HG03135 (cell line): ENCODE results near the gene SMAD5.
A peak's percentile ranks its signal among the peaks of the same experiment; 100 is the strongest.

Experiments
- ATAC-seq: cut with Tn5 transposase; IDR thresholded peaks from one replicate; pipeline ENCODE4 v1.9.1; 2021; ENCODE audit warnings: mild to moderate bottlenecking, moderate library complexity; ENCODE audit not compliant: unreplicated experiment

Gene SMAD5

GRCh38 chr5:136153581-136154236, 21.1 kb downstream of the SMAD5 start:
- no peak for ATAC-seq

DNA sequence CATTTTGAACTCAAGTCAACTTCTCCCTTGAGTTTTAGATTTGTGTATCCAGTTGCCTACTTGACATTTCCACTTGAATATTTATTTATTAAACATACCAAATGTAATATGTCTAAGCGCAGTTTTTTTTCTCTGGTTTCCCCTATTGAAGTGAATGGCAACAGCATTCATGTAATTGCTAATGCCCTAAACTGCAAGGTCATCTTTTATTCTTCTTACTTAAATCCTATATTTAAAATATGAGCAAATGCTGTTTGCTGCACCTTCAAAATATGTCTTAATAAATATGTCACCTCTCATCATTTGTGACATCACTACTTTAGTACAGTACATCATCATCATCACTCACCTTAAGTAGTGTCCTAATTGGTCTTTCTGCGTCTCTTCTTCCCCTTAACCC, 22.4 kb downstream of the SMAD5 start:
- ATAC-seq, result no peak

GRCh38 chr5:136155761-136156160, 23.1 kb downstream of the SMAD5 start:
- ATAC-seq, result no peak

DNA sequence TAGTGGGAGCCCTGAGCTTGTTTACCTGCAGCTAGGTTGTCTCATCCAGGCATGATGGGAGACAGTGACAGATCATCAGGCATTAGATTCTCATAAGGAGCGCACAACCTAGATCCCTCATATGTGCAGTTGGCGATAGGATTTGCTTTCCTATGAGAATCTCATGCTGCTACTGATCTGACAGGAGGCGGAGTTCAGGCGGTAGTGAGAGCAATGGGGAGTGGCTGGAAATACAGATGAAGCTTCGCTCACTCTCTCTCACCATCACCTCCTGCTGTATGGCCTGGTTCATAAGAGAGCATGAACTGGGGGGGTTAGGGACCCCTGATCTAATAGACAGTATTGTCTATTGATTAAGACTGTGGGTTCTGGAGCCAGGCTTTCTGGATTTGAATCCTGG, 24.9 kb downstream of the SMAD5 start:
- ATAC-seq, result no peak

- ATAC-seq, result no peak
These were observed 26.8 kb downstream of the SMAD5 start for GRCh38 chr5:136159457-136159856.

DNA sequence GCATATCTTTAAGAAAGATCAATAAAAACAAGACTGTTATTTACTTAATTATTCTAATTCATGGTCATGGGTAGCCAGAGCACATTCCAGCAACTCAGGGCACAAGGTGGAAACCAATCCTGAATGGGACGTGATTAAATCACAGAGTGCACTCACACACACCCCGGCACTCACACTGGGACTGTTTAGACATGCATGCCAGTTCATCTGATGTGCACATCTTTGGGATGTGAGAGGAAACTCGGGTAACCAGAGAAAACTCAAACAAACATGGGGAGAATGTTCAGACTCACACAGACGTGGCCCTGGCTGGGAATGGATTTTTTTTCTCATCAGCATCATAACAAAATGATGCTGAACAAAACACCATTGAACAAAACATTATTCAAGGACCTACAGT, 29.4 kb downstream of the SMAD5 start:
- ATAC-seq, result no peak

DNA sequence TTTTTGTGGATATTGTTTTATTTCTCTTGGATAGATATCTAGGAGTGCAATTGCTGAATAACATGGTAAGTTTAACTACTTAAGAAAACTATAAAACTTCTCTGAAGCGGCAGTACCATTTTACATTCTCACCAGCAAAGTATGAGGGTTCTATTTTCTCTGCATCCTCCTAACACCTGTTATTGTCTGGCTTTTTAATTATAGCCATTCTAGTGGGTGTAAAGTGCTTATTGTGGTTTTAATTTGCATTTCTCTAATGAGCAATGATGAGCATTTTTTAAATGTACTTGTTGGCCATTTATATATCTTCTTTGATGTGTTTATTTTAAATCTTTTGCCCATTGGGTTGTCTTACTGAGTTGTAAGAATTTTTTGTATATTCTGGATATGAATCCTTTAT, 31.6 kb downstream of the SMAD5 start:
- ATAC-seq, result no peak

GRCh38 chr5:136166909-136167308, 34.3 kb downstream of the SMAD5 start:
- peak; percentile 61 for ATAC-seq

GRCh38 chr5:136169218-136169617, 36.6 kb downstream of the SMAD5 start:
- ATAC-seq, result no peak

- peak; percentile 77 for ATAC-seq
These were observed 41.5 kb downstream of the SMAD5 start for GRCh38 chr5:136174021-136174659.

- ATAC-seq, result no peak
These were observed 50.0 kb downstream of the SMAD5 start for GRCh38 chr5:136182618-136183017.

- ATAC-seq, result no peak
These were observed 53.5 kb downstream of the SMAD5 start for GRCh38 chr5:136185974-136186665.

DNA sequence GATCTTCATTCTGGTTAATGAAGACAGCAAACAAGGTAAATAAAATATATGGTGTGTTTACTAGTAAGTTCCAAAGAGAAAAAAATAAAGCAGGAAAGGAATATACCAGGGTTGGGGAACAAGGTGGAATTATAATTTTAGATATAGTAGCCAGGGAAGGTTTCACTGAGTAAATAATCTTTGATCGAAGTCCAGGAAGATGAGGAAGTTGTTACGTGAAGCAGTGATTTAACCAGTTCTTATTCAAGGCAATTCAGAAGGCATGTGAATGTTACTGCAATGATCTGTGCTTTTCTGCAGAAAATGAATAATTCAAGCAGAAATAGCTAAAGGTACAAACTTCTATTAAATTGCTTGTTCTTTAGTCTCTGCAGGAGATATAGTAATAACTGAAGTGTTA, 54.2 kb downstream of the SMAD5 start:
- ATAC-seq, result no peak

DNA sequence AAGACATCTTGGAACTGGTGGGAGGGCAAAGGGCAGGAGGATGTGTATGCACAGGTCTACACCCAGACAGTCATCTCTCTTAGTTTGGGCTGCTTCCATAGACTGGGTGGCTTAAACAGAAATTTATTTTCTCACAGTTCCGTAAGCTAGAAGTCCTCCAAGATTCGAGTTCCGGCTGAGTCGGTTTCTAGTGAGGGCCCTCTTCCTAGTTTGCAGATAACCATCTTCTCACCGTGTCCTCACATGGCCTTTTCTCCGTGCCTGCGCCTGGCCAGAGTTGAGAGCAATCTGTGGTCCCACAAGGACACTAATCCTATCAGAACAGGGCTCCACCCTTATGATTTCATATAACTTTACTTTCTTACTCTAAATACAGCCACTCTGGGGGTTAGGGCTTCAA, 56.2 kb downstream of the SMAD5 start:
- no peak for ATAC-seq

GRCh38 chr5:136190091-136190720, 57.6 kb downstream of the SMAD5 start:
- no peak for ATAC-seq

DNA sequence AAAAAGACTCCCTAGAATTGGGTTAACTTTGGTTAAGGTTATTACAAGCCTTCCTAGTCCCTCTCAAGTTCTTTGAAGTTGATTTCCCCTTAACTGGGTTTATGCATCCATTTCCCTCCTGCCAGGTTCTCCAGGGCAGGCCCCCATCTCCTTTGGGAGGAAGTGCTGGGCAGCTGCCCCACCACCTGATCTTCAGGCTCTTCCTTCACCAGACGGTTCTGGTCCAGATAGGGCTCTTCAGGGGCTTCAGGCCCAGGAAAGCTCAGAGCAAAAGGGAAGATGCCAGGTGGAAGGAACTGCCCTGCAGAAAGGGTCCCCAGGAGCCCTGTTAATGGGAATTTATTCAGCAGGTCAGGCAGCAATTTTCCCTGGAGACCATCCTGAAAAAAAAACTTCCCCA, 58.3 kb downstream of the SMAD5 start:
- no peak for ATAC-seq

GRCh38 chr5:136191304-136192014, 58.8 kb downstream of the SMAD5 start:
- no peak for ATAC-seq

DNA sequence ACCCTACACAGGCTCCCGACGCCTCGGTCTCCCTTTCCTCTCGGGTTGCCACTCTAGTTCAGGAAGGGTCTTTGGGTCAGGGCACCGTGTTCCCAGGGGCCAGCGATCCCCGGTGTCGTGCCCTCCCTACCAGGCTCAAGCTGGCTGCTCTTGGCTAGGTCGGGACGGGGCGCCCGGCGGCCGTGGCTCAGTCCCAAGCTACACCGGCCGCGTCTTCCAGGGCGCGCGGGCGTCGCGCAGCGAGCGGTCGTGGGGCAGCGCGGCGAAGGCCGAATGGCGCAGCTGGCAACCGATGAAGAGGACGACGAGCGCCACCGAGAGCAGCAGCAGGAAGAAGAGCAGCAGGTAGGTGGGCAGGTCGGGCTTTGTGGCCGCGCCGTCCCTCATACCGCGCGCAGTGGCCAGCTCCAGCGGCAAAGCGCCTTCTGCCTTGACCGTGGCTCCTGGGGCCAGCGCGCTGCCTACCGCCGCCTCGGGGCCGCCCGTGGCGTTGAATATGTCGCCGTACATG, 59.4 kb downstream of the SMAD5 start:
- ATAC-seq, result no peak

- no peak for ATAC-seq
These were observed 60.1 kb downstream of the SMAD5 start, which contains the start of gene SMIM32 for GRCh38 chr5:136192526-136193321. Gene SMIM32, minus strand, starts transcription at chr5:136193162. Its CDS starts 638 bp downstream, at chr5:136192524.

- ATAC-seq, result no peak
These were observed 60.8 kb downstream of the SMAD5 start for GRCh38 chr5:136193322-136193935.
